Lower leg skin (tissue), 4 donors: ENCODE data around the gene TMEM147. TPM values are rescaled to one million over a fixed set of nuclear protein-coding genes. Genes with fewer than 3 reads are reported as not detected.

ENCODE experiments used
- DNase-seq, 2 donors: peaks; one replicate each; pipeline ENCODE4 v3.0.0-alpha.2; 2019; ENCODE audit warnings: low spot score in 2 of 2
- H3K4me3 ChIP-seq: fragments of 200-600 bp; sonication (generic); 2 replicates; pipeline ENCODE4 v1.5.1; 2017; ENCODE audit warnings: mild to moderate bottlenecking, low read depth; ENCODE audit not compliant: poor library complexity, severe bottlenecking
- POLR2A ChIP-seq, 2 donors: fragments of 450-650 bp; IDR thresholded peaks; one replicate each; pipeline ENCODE4 v1.6.1; 2016 to 2017; ENCODE audit warnings: antibody characterized with exemption in 2 of 2, mild to moderate bottlenecking in 1 of 2, moderate library complexity in 1 of 2
- WGBS, 2 donors: methylation state at CpG; one replicate each; pipeline ENCODE4 v1.1.5; 2018; 5-methylcytosine and 5-hydroxymethylcytosine counted together
- intact Hi-C: fragments of 100-400 bp; cut with DNase I; formaldehyde crosslinking; loops from one replicate; pipeline ENCODE4 v1.15.0; 2023; ENCODE audit warnings: low total_unique reads
- total RNA-seq, 4 donors: library from RNA; depleted of rRNA; stranded (reverse); fragments of >200 nt; gene quantifications; one replicate each; pipeline ENCODE4 v1.1.0, GENCODE V29; 2016
- TF ChIP-seq, protein P1 (sequence below), 3 donors: fragments of 450-650 bp; IDR thresholded peaks; one replicate each; pipeline ENCODE4 v1.5.1; 2016; ENCODE audit warnings: antibody characterized with exemption in 3 of 3, mild to moderate bottlenecking in 3 of 3, moderate library complexity in 2 of 3

Gene TMEM147
- total RNA-seq, 4 donors from 2014 or later: 102 to 158 (median 130) TPM

DNA sequence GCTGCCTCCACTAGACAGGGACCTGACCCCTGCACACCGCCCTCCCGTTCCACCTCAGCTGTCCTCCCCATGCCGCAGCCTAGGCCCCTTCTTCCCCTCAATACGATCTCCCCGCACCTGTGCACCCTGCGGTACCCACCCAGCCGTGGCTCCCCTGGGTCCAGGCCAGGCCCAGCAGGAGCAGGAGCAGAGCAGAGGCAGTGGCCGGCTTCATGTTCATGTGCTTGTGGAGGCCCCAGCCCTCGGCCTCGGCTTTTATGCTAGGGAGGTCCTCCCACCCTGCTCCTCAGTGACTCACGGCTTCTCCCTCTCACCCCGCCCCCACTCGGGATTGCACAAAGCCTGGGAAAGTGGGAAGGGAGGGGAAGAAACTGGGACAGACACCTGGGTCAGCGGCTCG, 43.7 kb upstream of the TMEM147 start:
- TF ChIP-seq POLR2A (IDR thresholded peaks at IDR 0.05): no peak
- TF ChIP-seq, protein P1, sequence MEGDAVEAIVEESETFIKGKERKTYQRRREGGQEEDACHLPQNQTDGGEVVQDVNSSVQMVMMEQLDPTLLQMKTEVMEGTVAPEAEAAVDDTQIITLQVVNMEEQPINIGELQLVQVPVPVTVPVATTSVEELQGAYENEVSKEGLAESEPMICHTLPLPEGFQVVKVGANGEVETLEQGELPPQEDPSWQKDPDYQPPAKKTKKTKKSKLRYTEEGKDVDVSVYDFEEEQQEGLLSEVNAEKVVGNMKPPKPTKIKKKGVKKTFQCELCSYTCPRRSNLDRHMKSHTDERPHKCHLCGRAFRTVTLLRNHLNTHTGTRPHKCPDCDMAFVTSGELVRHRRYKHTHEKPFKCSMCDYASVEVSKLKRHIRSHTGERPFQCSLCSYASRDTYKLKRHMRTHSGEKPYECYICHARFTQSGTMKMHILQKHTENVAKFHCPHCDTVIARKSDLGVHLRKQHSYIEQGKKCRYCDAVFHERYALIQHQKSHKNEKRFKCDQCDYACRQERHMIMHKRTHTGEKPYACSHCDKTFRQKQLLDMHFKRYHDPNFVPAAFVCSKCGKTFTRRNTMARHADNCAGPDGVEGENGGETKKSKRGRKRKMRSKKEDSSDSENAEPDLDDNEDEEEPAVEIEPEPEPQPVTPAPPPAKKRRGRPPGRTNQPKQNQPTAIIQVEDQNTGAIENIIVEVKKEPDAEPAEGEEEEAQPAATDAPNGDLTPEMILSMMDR (IDR thresholded peaks at IDR 0.05): no peak
- no peak overlapping the region for H3K4me3 ChIP-seq
- DNase-seq: no peak
- intact Hi-C loops: no loop called here
- WGBS, 2 donors: 46 to 49% methylated on average over 15 of the region's 15 CpGs

- no peak for TF ChIP-seq POLR2A (IDR thresholded peaks at IDR 0.05)
- TF ChIP-seq, protein P1 (IDR thresholded peaks at IDR 0.05): no peak
- intact Hi-C loops: no loop called here
- H3K4me3 ChIP-seq: no peak overlapping the region
- no peak for DNase-seq
- WGBS, 2 donors: 79% methylated on average over 4 of the region's 4 CpGs
Observed at GRCh38 chr19:35502751-35503150, 42.7 kb upstream of the TMEM147 start.

- no peak for TF ChIP-seq POLR2A (IDR thresholded peaks at IDR 0.05)
- TF ChIP-seq, protein P1 (IDR thresholded peaks at IDR 0.05): no peak
- WGBS, 2 donors: 79 to 83% methylated on average over 7 of the region's 7 CpGs
- DNase-seq: no peak
- intact Hi-C loops: no loop called here
- no peak overlapping the region for H3K4me3 ChIP-seq
Observed at GRCh38 chr19:35506011-35506410, 39.4 kb upstream of the TMEM147 start.

DNA sequence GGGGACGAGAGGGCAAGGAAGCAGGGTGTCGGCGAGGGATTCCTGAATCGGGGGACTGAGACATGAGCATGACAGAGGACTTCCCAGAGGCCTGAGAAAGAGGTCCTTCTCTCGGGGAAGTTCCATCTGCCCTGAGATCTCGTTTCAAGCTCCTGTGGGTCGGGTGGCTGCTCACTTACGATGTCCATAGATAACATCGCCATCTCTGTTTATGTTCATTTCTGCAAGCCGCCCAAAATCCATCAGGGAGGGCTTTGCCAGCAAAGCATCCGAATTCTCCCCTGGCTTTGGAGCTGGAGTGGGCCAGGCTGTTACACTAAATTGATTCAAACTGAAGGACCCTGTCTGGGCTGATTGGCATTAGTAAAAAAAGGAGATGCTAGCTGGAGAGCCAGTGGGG, 37.9 kb upstream of the TMEM147 start:
- WGBS, 2 donors: 77 to 85% methylated on average over 11 of the region's 11 CpGs
- DNase-seq: no peak
- no peak overlapping the region for H3K4me3 ChIP-seq
- TF ChIP-seq POLR2A (IDR thresholded peaks at IDR 0.05): no peak
- TF ChIP-seq, protein P1 (IDR thresholded peaks at IDR 0.05): no peak
- intact Hi-C loops: no loop called here

GRCh38 chr19:35508129-35508528, 37.3 kb upstream of the TMEM147 start:
- DNase-seq: no peak
- intact Hi-C loops: no loop called here
- 89 to 90% methylated on average over 3 of the region's 3 CpGs for WGBS, 2 donors
- H3K4me3 ChIP-seq: no peak overlapping the region
- TF ChIP-seq POLR2A (IDR thresholded peaks at IDR 0.05): no peak
- TF ChIP-seq, protein P1 (IDR thresholded peaks at IDR 0.05): no peak

DNA sequence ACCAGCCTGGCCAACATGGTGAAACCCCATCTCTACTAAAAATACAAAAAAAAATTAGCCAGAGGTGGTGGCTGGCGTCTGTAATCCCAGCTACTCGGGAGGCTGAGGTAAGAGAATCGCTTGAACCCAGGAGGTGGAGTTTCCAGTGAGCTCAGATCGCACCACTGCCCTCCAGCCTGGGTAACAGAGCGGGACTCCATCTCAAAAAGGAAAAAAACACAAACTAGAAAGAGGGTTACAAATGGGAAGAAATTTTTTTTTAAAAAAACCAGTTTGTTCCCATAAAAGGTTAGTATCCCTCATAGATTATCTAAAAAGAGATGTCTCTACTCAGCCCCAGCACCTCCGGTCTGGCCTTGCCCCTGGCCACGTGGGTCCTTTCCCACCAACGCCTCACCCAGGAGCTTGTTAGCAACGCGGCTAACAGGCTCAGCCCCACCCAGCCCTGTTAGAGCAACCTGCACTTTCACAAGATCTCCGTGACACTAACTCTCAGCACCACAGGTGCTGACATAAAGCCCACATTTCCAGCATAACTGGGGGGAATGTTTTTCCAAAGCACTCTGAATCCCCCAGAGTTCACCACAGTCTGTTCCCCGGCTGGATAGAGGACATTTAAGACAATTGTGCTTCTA, 36.3 kb upstream of the TMEM147 start:
- WGBS, 2 donors: 15 to 19% methylated on average over 12 of the region's 12 CpGs
- no peak overlapping the region for H3K4me3 ChIP-seq
- intact Hi-C loops: no loop called here
- TF ChIP-seq, protein P1 (IDR thresholded peaks at IDR 0.05): no peak
- no peak for TF ChIP-seq POLR2A (IDR thresholded peaks at IDR 0.05)
- DNase-seq: no peak
